HEK293T (cell line): ENCODE results near the gene GPR18.

Experiments used
- FOXA1 ChIP-seq: fragments of 450-650 bp; IDR thresholded peaks from 2 replicates; pipeline ENCODE4 v1.6.1; 2016; ENCODE audit warnings: mild to moderate bottlenecking
- L3MBTL2 ChIP-seq: fragments of 450-650 bp; conservative IDR thresholded peaks from 2 replicates; pipeline ENCODE4 v1.6.1; 2016; ENCODE audit warnings: mild to moderate bottlenecking
- LEF1 ChIP-seq: fragments of 450-650 bp; IDR thresholded peaks from 2 replicates; pipeline ENCODE4 v1.6.1; 2017; ENCODE audit warnings: mild to moderate bottlenecking, borderline replicate concordance
- PKNOX1 ChIP-seq: fragments of 450-650 bp; IDR thresholded peaks from 2 replicates; pipeline ENCODE4 v1.6.1; 2016
- SP1 ChIP-seq: fragments of 450-650 bp; IDR thresholded peaks from 2 replicates; pipeline ENCODE4 v1.6.1; 2017

- TF ChIP-seq LEF1 (no peak), FOXA1 (no peak), PKNOX1 (no peak), L3MBTL2 (no peak), SP1 (no peak)
Measured at GRCh38 chr13:99215184-99215830, 42.9 kb downstream of the GPR18 start.
